ENCODE results near the gene SRPK1. TPM values are rescaled to one million over a fixed set of nuclear protein-coding genes. Genes with fewer than 3 reads are reported as not detected.
"Not testable (repeated sequence)": the region's sequence is repeated elsewhere in the genome, so short reads cannot be mapped to it uniquely, and the experiment has no call there.

The SRPK1 gene
- total and polyA plus RNA-seq, 2 donors = 14.8 to 57.8 TPM

GRCh38 chr6:35943390-35943789 is 22.5 kb upstream of the SRPK1 start:
- WGBS = 79% methylated on average over 1 of the region's 1 CpG

GRCh38 chr6:35942355-35942754 is 21.5 kb upstream of the SRPK1 start:
- no peak overlapping the region for H3K27ac ChIP-seq (ENCODE audit: low read depth)
- H3K36me3 ChIP-seq (ENCODE audit: insufficient read depth) = no peaks in the 10 kb centered on the region
- DNase-seq (ENCODE audit: extremely low spot score) = no peak
- H3K4me3 ChIP-seq (ENCODE audit: low read depth, low read length) = no peak overlapping the region
- H3K4me1 ChIP-seq (ENCODE audit: insufficient read depth) = no peaks in the 10 kb centered on the region

More at GRCh38 chr6:35943390-35943789, 22.5 kb upstream of the SRPK1 start:
- Histone ChIP-seq H3K27ac (ENCODE audit: low read depth) (no peak overlapping the region), H3K4me3 (ENCODE audit: low read depth, low read length) (no peak overlapping the region), H3K4me1 (ENCODE audit: insufficient read depth) (no peaks in the 10 kb centered on the region), H3K36me3 (ENCODE audit: insufficient read depth) (no peaks in the 10 kb centered on the region)
- no peak for DNase-seq (ENCODE audit: extremely low spot score)

- not testable (repeated sequence) for H3K4me3 ChIP-seq (ENCODE audit: low read depth, low read length); H3K4me1 ChIP-seq (ENCODE audit: insufficient read depth); DNase-seq (ENCODE audit: extremely low spot score); H3K27ac ChIP-seq (ENCODE audit: low read depth); H3K36me3 ChIP-seq (ENCODE audit: insufficient read depth)
- WGBS = 84% methylated on average over 7 of the region's 7 CpGs
Measured at GRCh38 chr6:35941170-35941569, 20.3 kb upstream of the SRPK1 start.

- H3K36me3 ChIP-seq (ENCODE audit: insufficient read depth); DNase-seq (ENCODE audit: extremely low spot score); H3K27ac ChIP-seq (ENCODE audit: low read depth); H3K4me1 ChIP-seq (ENCODE audit: insufficient read depth); H3K4me3 ChIP-seq (ENCODE audit: low read depth, low read length): not testable (repeated sequence)
- WGBS = 93% methylated on average over 2 of the region's 2 CpGs
Measured at GRCh38 chr6:35940014-35940413, 19.1 kb upstream of the SRPK1 start.

GRCh38 chr6:35939259-35939658 is 18.4 kb upstream of the SRPK1 start:
- not testable (repeated sequence) for H3K4me3 ChIP-seq (ENCODE audit: low read depth, low read length); H3K27ac ChIP-seq (ENCODE audit: low read depth); H3K36me3 ChIP-seq (ENCODE audit: insufficient read depth); DNase-seq (ENCODE audit: extremely low spot score); H3K4me1 ChIP-seq (ENCODE audit: insufficient read depth)
- WGBS = 88% methylated on average over 5 of the region's 5 CpGs

GRCh38 chr6:35936681-35937359 is 15.9 kb upstream of the SRPK1 start:
- H3K4me3 ChIP-seq (ENCODE audit: low read depth, low read length) = no peak overlapping the region
- 86% methylated on average over 1 of the region's 1 CpG for WGBS
- no peak for DNase-seq (ENCODE audit: extremely low spot score)

GRCh38 chr6:35935469-35935868 is 14.6 kb upstream of the SRPK1 start:
- no peak overlapping the region for H3K4me3 ChIP-seq (ENCODE audit: low read depth, low read length)
- no peak overlapping the region for H3K27ac ChIP-seq (ENCODE audit: low read depth)
- H3K4me1 ChIP-seq (ENCODE audit: insufficient read depth) = no peaks in the 10 kb centered on the region
- no peaks in the 10 kb centered on the region for H3K36me3 ChIP-seq (ENCODE audit: insufficient read depth)
- DNase-seq (ENCODE audit: extremely low spot score) = no peak
- WGBS = 39% methylated on average over 5 of the region's 5 CpGs

More at GRCh38 chr6:35936681-35937359, 15.9 kb upstream of the SRPK1 start:
- Histone ChIP-seq H3K27ac (ENCODE audit: low read depth) (no peak overlapping the region), H3K4me1 (ENCODE audit: insufficient read depth) (no peaks in the 10 kb centered on the region), H3K36me3 (ENCODE audit: insufficient read depth) (no peaks in the 10 kb centered on the region)

- DNase-seq (ENCODE audit: extremely low spot score) = no peak
Measured at GRCh38 chr6:35933844-35934243, 12.9 kb upstream of the SRPK1 start.

GRCh38 chr6:35931873-35932272 is 11.0 kb upstream of the SRPK1 start:
- WGBS = 70% methylated on average over 10 of the region's 10 CpGs
- not testable (repeated sequence) for DNase-seq (ENCODE audit: extremely low spot score); H3K4me1 ChIP-seq (ENCODE audit: insufficient read depth); H3K4me3 ChIP-seq (ENCODE audit: low read depth, low read length); H3K27ac ChIP-seq (ENCODE audit: low read depth); H3K36me3 ChIP-seq (ENCODE audit: insufficient read depth)

More at GRCh38 chr6:35933844-35934243, 12.9 kb upstream of the SRPK1 start:
- Histone ChIP-seq H3K4me1 (ENCODE audit: insufficient read depth) (no peaks in the 10 kb centered on the region), H3K27ac (ENCODE audit: low read depth) (no peak overlapping the region), H3K4me3 (ENCODE audit: low read depth, low read length) (no peak overlapping the region), H3K36me3 (ENCODE audit: insufficient read depth) (no peaks in the 10 kb centered on the region)
- WGBS = 48% methylated on average over 2 of the region's 2 CpGs

GRCh38 chr6:35931120-35931561 is 10.2 kb upstream of the SRPK1 start:
- DNase-seq (ENCODE audit: extremely low spot score) = no peak
- Histone ChIP-seq H3K4me1 (ENCODE audit: insufficient read depth) (no peaks in the 10 kb centered on the region), H3K36me3 (ENCODE audit: insufficient read depth) (no peaks in the 10 kb centered on the region), H3K4me3 (ENCODE audit: low read depth, low read length) (no peak overlapping the region), H3K27ac (ENCODE audit: low read depth) (no peak overlapping the region)
- 96% methylated on average over 30 of the region's 30 CpGs for WGBS

GRCh38 chr6:35929601-35930000 is 8.7 kb upstream of the SRPK1 start:
- no peak overlapping the region for H3K27ac ChIP-seq (ENCODE audit: low read depth)
- WGBS = 94% methylated on average over 1 of the region's 1 CpG
- no peaks in the 10 kb centered on the region for H3K4me1 ChIP-seq (ENCODE audit: insufficient read depth)
- no peak for DNase-seq (ENCODE audit: extremely low spot score)
- no peaks in the 10 kb centered on the region for H3K36me3 ChIP-seq (ENCODE audit: insufficient read depth)
- no peak overlapping the region for H3K4me3 ChIP-seq (ENCODE audit: low read depth, low read length)

GRCh38 chr6:35926509-35927215 is 5.8 kb upstream of the SRPK1 start:
- WGBS = 74% methylated on average over 2 of the region's 2 CpGs
- Histone ChIP-seq H3K4me1 (ENCODE audit: insufficient read depth) (no peaks in the 10 kb centered on the region), H3K27ac (ENCODE audit: low read depth) (no peak overlapping the region), H3K36me3 (ENCODE audit: insufficient read depth) (no peaks in the 10 kb centered on the region), H3K4me3 (ENCODE audit: low read depth, low read length) (no peak overlapping the region)
- DNase-seq (ENCODE audit: extremely low spot score) = no peak

GRCh38 chr6:35925961-35926360 is 5.1 kb upstream of the SRPK1 start:
- Histone ChIP-seq H3K36me3 (ENCODE audit: insufficient read depth) (no peaks in the 10 kb centered on the region), H3K4me3 (ENCODE audit: low read depth, low read length) (no peak overlapping the region), H3K4me1 (ENCODE audit: insufficient read depth) (no peaks in the 10 kb centered on the region), H3K27ac (ENCODE audit: low read depth) (no peak overlapping the region)
- DNase-seq (ENCODE audit: extremely low spot score) = no peak
- WGBS = 84% methylated on average over 3 of the region's 3 CpGs

GRCh38 chr6:35924146-35924545 is 3.2 kb upstream of the SRPK1 start:
- no peak overlapping the region for H3K27ac ChIP-seq (ENCODE audit: low read depth)
- H3K4me1 ChIP-seq (ENCODE audit: insufficient read depth) = no peaks in the 10 kb centered on the region
- H3K4me3 ChIP-seq (ENCODE audit: low read depth, low read length) = no peak overlapping the region
- DNase-seq (ENCODE audit: extremely low spot score) = no peak
- no peaks in the 10 kb centered on the region for H3K36me3 ChIP-seq (ENCODE audit: insufficient read depth)
- 98% methylated on average over 1 of the region's 1 CpG for WGBS

All from urinary bladder (tissue), 4 donors.